ENCODE results near the gene TMPRSS3. TPM values are rescaled to one million over a fixed set of nuclear protein-coding genes. Genes with fewer than 3 reads are reported as not detected.

The TMPRSS3 gene
- polyA plus RNA-seq, 1 of the 3 experiments (the other 2 are of a cell fraction): not detected

DNA sequence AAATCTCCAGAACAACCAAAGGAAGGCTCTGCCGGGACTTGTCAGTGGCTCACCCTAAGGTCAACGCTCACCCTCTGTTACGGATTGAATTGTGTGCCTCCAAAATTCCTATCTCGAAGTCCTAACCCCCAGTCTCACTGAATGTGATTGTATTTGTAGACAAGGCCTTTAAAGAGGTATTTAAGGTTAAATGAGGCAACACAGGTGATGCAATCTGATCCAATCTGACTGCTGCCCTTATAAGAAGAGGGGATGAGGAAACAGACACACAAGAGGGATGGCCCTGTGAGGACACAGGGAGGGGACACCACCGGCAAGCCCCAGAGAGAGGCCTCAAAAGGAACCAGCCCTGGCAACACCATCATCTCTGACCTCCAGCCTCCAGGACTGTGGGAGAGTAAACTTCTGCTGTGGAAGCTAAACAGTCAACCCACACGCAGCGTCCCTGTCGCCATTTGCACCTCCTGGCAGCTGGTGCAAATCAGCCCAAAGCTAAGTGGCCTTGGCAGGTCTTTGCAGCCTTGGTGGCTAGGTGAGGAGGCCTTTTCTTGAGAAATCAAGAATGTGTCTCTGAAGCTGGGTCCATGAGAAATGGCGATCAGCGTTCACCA lies 32.1 kb upstream of the TMPRSS3 start (continued):
- TF ChIP-seq, protein P1, sequence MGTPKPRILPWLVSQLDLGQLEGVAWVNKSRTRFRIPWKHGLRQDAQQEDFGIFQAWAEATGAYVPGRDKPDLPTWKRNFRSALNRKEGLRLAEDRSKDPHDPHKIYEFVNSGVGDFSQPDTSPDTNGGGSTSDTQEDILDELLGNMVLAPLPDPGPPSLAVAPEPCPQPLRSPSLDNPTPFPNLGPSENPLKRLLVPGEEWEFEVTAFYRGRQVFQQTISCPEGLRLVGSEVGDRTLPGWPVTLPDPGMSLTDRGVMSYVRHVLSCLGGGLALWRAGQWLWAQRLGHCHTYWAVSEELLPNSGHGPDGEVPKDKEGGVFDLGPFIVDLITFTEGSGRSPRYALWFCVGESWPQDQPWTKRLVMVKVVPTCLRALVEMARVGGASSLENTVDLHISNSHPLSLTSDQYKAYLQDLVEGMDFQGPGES (IDR thresholded peaks at IDR 0.05; ENCODE audit: low read depth, low read length): no peak
- TF ChIP-seq TAF1 (IDR thresholded peaks at IDR 0.05; ENCODE audit: borderline replicate concordance, low read depth, low read length) (no peak), CHD2 (IDR thresholded peaks at IDR 0.05; ENCODE audit: low read length, partially characterized antibody) (no peak)

DNA sequence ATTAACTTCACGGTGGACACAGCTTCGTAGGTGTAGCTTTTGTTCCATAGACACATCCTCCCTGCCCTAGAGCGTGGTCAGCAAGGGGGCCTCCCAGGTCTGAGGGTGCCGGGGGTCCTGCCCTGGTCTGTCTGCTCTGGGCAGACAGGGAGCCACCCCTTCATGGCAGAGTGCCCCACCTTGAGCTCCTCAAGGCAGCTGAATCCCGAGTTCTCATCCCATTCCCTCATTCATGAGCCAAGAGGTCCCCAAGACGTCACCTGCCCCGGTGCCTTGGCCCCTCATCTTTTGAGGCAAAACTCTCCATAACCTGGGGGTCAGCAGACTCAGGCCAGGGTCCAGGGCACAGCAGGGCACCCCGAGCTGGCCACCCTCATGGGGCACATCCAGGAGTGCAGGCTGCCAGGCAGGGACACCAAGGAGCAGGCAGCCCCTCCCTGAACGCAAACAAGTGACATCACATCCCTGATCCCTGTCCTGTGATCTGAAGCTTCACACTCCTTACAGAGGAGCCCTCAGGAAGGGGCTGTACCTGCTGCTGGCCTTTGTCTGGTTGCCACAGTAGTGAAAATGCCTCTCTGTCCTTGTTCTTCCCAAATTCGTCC lies 31.1 kb upstream of the TMPRSS3 start:
- Histone ChIP-seq H3K4me1 (ENCODE audit: control insufficient read depth in 1 of 2, insufficient read depth in 2 of 2, low read depth in 1 of 2, low read length in 1 of 2) (peaks cover 0 to 6% of the 10 kb centered on the region in 2 experiments; a peak in 2 of 4 replicates), H3K4me2 (no peak overlapping the region), H3K9me3 (no peaks in the 10 kb centered on the region), H3K4me3 (ENCODE audit: low read depth in 2 of 2, low read length in 1 of 2) (no peak overlapping the region), H3K9me2 (no peaks in the 10 kb centered on the region), H3K27ac (ENCODE audit: low read depth in 2 of 2, low read length in 1 of 2) (no peak overlapping the region), H2AFZ (ENCODE audit: low read depth) (no peak overlapping the region), H4K20me1 (ENCODE audit: insufficient read depth) (no peaks in the 10 kb centered on the region), H3K36me3 (replicated peaks in 1 of 2; ENCODE audit: control insufficient read depth in 1 of 2, insufficient read depth in 2 of 2, low read length in 1 of 2) (no peaks in the 10 kb centered on the region), H3K79me2 (ENCODE audit: insufficient read depth) (no peaks in the 10 kb centered on the region), H3K9ac (no peak overlapping the region), H3K27me3 (ENCODE audit: insufficient read depth) (no peaks in the 10 kb centered on the region), H3F3A (replicated peaks; ENCODE audit: insufficient read depth) (no peaks in the 10 kb centered on the region)
- WGBS (ENCODE audit: low lambda C conversion rate): 33% methylated on average over 6 of the region's 10 CpGs
- TF ChIP-seq MXI1 (IDR thresholded peaks at IDR 0.05; ENCODE audit: low read depth, low read length): no peak
- no peak for TF ChIP-seq TCF12 (IDR thresholded peaks at IDR 0.05)
- TF ChIP-seq, protein P2, sequence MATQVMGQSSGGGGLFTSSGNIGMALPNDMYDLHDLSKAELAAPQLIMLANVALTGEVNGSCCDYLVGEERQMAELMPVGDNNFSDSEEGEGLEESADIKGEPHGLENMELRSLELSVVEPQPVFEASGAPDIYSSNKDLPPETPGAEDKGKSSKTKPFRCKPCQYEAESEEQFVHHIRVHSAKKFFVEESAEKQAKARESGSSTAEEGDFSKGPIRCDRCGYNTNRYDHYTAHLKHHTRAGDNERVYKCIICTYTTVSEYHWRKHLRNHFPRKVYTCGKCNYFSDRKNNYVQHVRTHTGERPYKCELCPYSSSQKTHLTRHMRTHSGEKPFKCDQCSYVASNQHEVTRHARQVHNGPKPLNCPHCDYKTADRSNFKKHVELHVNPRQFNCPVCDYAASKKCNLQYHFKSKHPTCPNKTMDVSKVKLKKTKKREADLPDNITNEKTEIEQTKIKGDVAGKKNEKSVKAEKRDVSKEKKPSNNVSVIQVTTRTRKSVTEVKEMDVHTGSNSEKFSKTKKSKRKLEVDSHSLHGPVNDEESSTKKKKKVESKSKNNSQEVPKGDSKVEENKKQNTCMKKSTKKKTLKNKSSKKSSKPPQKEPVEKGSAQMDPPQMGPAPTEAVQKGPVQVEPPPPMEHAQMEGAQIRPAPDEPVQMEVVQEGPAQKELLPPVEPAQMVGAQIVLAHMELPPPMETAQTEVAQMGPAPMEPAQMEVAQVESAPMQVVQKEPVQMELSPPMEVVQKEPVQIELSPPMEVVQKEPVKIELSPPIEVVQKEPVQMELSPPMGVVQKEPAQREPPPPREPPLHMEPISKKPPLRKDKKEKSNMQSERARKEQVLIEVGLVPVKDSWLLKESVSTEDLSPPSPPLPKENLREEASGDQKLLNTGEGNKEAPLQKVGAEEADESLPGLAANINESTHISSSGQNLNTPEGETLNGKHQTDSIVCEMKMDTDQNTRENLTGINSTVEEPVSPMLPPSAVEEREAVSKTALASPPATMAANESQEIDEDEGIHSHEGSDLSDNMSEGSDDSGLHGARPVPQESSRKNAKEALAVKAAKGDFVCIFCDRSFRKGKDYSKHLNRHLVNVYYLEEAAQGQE (IDR thresholded peaks at IDR 0.05; ENCODE audit: low read depth, low read length): no peak
- TF ChIP-seq SMC3 (IDR thresholded peaks at IDR 0.05; ENCODE audit: low read depth, low read length): no peak
- TF ChIP-seq, protein P3, sequence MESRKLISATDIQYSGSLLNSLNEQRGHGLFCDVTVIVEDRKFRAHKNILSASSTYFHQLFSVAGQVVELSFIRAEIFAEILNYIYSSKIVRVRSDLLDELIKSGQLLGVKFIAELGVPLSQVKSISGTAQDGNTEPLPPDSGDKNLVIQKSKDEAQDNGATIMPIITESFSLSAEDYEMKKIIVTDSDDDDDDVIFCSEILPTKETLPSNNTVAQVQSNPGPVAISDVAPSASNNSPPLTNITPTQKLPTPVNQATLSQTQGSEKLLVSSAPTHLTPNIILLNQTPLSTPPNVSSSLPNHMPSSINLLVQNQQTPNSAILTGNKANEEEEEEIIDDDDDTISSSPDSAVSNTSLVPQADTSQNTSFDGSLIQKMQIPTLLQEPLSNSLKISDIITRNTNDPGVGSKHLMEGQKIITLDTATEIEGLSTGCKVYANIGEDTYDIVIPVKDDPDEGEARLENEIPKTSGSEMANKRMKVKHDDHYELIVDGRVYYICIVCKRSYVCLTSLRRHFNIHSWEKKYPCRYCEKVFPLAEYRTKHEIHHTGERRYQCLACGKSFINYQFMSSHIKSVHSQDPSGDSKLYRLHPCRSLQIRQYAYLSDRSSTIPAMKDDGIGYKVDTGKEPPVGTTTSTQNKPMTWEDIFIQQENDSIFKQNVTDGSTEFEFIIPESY (IDR thresholded peaks at IDR 0.05; ENCODE audit: borderline replicate concordance, low read depth): no peak
- no peak for TF ChIP-seq FOSL2 (IDR thresholded peaks at IDR 0.05; ENCODE audit: borderline replicate concordance, low read depth)
- TF ChIP-seq POLR2AphosphoS5 (IDR thresholded peaks at IDR 0.05; ENCODE audit: low read depth, low read length): no peak
- no peak for TF ChIP-seq CHD2 (IDR thresholded peaks at IDR 0.05; ENCODE audit: low read length, partially characterized antibody)
- no peak for TF ChIP-seq GATA2 (CRISPR knock-in tag; IDR thresholded peaks at IDR 0.05)
- TF ChIP-seq EP300 (IDR thresholded peaks at IDR 0.05; ENCODE audit: borderline replicate concordance in 1 of 2, low read depth in 1 of 2, low read length in 1 of 2): no peak
- TF ChIP-seq RAD21 (IDR thresholded peaks at IDR 0.05; ENCODE audit: low read length): no peak
- TF ChIP-seq EZH2phosphoT487 (IDR thresholded peaks at IDR 0.05; ENCODE audit: borderline replicate concordance, low read depth): no peak
- TF ChIP-seq, protein P4, sequence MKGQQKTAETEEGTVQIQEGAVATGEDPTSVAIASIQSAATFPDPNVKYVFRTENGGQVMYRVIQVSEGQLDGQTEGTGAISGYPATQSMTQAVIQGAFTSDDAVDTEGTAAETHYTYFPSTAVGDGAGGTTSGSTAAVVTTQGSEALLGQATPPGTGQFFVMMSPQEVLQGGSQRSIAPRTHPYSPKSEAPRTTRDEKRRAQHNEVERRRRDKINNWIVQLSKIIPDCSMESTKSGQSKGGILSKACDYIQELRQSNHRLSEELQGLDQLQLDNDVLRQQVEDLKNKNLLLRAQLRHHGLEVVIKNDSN (IDR thresholded peaks at IDR 0.05; ENCODE audit: borderline replicate concordance, low read depth): no peak
- TF ChIP-seq JUND (IDR thresholded peaks at IDR 0.05): no peak
- TF ChIP-seq RCOR1 (IDR thresholded peaks at IDR 0.05; ENCODE audit: low read length): no peak
- no peak for TF ChIP-seq FOXJ3 (CRISPR knock-in tag; IDR thresholded peaks at IDR 0.05)
- no peak for DNase-seq
- CTCF ChIA-PET: interaction anchor here (0.7 kb wide), 1 partner anchor 132 kb away, joined by 3 read pairs; no protein-coding TSS in a partner anchor
- POLR2A ChIA-PET: no interaction called here
